ENCODE measurements around the gene QSOX2. TPM values are rescaled to one million over a fixed set of nuclear protein-coding genes. Genes with fewer than 3 reads are reported as not detected.

Gene QSOX2
- total and polyA plus RNA-seq, 12 donors: 4.6 to 9.1 (median 7.7) TPM

DNA sequence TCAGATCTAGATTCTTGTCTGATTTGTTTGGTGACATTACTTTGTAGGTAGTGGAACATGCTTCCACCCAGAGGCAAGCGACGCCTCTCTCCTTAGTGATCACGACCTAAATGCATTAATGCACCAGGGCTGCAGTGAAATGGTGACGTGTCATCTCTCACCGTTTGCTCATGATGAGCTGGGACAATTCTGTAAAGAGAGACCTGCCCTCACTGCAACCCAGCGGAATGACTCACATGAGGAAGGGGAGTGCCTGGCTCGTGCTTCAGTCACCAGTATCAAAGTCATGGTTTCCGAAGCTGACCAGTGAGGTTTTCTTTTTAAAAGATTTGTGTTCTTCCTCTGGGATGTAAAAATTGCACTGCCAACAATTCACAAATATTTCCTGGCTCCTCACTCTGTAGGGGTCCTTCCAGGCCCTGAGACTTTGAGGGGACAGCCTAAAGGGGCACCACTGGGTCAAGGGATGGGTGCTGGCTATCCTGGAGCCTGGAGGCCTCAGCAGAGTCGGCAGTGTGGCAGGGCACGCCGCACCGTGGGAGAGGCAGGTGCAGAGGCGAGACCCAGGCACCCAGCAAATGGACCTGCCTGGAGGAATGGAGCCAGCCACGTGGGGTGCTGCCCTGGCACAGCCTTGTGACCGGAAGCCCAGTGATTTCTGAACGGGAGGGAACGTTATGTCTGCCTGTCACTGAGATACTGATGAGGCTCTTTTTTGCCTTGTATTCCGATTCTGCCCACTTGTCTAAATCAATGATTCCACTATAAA is 17.3 kb downstream of the QSOX2 start:
- Histone ChIP-seq H3K9me3 (no peaks in the 10 kb centered on the region), H3K36me3 (peaks cover 0 to 33% (median 4%) of the 10 kb centered on the region in 9 donors), H3K4me3 (no peak overlapping the region), H3K4me1 (peaks cover 0 to 11% (median 0%) of the 10 kb centered on the region in 9 donors), H3K27me3 (no peaks in the 10 kb centered on the region), H3K27ac (no peak overlapping the region)
- intact Hi-C loops (cut with DNase I): no loop called here
- TF ChIP-seq, protein P1, sequence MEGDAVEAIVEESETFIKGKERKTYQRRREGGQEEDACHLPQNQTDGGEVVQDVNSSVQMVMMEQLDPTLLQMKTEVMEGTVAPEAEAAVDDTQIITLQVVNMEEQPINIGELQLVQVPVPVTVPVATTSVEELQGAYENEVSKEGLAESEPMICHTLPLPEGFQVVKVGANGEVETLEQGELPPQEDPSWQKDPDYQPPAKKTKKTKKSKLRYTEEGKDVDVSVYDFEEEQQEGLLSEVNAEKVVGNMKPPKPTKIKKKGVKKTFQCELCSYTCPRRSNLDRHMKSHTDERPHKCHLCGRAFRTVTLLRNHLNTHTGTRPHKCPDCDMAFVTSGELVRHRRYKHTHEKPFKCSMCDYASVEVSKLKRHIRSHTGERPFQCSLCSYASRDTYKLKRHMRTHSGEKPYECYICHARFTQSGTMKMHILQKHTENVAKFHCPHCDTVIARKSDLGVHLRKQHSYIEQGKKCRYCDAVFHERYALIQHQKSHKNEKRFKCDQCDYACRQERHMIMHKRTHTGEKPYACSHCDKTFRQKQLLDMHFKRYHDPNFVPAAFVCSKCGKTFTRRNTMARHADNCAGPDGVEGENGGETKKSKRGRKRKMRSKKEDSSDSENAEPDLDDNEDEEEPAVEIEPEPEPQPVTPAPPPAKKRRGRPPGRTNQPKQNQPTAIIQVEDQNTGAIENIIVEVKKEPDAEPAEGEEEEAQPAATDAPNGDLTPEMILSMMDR (IDR thresholded peaks at IDR 0.05): no peak
- WGBS, 2 donors: 83 to 90% methylated on average over 18 of the region's 18 CpGs
- DNase-seq (no peak), ATAC-seq (no peak)

DNA sequence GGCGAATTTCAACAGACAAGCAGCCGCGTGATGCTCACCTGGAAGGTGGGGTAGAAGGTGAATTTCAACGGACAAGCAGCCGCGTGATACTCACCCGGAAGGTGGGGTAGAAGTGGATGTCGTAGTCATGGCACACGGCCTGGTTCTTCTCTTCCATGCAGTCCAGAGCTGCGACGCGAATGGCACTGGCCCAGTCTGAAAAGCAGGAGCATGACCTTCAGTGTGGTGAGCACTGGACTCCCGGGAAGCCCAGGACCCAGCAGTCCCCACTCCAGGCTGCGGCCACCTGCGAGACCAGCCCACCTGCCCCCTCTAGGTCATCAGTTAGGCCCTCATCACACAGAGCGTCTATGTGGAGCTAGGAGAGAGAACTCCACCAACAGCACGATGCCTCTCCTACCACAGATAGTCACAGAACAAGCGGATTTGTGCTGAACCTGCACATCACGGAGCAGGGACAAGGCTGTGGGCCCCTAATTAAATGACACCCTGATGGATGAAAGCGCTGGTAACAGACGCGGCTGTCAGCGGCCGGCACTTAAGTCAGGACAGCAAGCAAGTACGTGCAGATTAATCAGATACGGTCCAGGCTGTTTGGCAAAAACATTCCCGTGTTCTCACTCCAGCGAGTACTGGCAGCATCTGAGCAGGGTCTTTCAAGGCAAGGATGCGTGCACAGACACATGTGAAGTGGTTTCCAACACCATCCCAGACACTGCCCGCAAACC is 18.8 kb downstream of the QSOX2 start:
- H3K27me3 ChIP-seq: no peaks in the 10 kb centered on the region
- H3K36me3 ChIP-seq: peaks cover 0 to 46% (median 4%) of the 10 kb centered on the region in 9 donors
- H3K9me3 ChIP-seq: no peaks in the 10 kb centered on the region
- H3K4me3 ChIP-seq: no peak overlapping the region
- no peak for DNase-seq
- no peak overlapping the region for H3K27ac ChIP-seq
- TF ChIP-seq, protein P1 (IDR thresholded peaks at IDR 0.05): no peak
- no peak for ATAC-seq
- intact Hi-C loops (cut with DNase I): no loop called here
- H3K4me1 ChIP-seq: no peaks in the 10 kb centered on the region
- 89 to 92% methylated on average over 30 of the region's 30 CpGs for WGBS, 2 donors

DNA sequence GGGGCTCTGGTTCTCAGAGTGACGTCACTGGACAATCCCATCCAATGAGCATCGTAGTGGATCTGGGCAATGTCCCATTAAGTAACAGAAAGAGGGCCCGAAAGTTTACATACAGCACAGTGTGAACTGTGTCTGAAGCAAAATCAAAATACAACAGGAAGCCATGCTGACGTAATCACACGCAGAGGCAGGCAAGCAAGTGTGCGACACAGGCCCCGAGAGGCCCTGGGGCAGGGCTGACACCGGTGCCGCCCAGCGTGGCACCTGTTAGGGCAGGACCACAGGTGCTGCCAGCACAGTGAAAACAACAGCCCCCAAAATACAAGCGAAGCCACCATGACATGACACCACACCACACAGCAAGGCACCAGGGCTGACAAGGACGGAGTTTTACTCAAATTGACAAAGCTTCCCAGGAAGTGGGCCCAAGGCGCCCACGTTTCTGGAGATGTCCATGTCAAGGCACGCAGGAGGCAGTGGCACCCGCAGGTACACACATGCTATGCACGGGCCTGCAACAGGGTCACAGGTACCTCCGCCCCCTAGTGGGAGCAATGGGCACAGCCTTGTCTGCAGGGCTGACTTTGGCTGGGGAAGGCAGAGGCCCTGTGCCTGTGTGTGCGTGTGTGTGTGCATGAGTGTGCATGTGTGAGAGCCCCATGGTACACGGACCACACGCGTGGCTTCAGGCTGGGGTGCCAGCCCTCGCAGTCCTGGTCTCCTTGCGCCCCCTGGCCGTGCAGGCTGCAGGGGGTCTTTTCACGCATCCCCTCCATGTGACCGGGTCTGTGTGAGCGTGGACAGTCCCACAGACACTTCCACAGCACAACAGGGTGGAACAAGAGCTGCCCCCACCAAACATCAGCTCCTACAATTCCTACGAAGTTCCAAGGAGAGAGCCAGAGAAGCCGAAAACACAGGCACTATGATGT is 19.6 kb downstream of the QSOX2 start:
- peak overlapping the region in 1 of 10 donors; percentile 44 for H3K27ac ChIP-seq
- WGBS, 2 donors: 79 to 83% methylated on average over 30 of the region's 30 CpGs

More for the DNA sequence above, 19.6 kb downstream of the QSOX2 start:
- DNase-seq (peak; percentile 44 to 53), ATAC-seq (peak in 7 of 8 donors; percentile 59 to 75 (median 67))
- Histone ChIP-seq H3K27me3 (no peaks in the 10 kb centered on the region), H3K36me3 (peaks cover 0 to 55% (median 4%) of the 10 kb centered on the region in 9 donors), H3K9me3 (no peaks in the 10 kb centered on the region), H3K4me3 (no peak overlapping the region), H3K4me1 (no peaks in the 10 kb centered on the region)
- intact Hi-C loops (cut with DNase I): no loop called here
- TF ChIP-seq, protein P1 (IDR thresholded peaks at IDR 0.05): peak; percentile 15 to 82 (median 69)
